Measurements from ENCODE around the gene DSCAML1.

The DSCAML1 gene

GRCh38 chr11:117832511-117832910 lies 35.5 kb upstream of the DSCAML1 start:
- no peak overlapping the region for H3K9ac ChIP-seq (ENCODE audit: low read length)
- H3K27me3 ChIP-seq (ENCODE audit: low read depth, low read length): peaks cover 4% of the 10 kb centered on the region; the same call in 1 of the 2 replicates
- H2AFZ ChIP-seq (ENCODE audit: low read depth, low read length): no peak overlapping the region
- no peaks in the 10 kb centered on the region for H4K20me1 ChIP-seq (ENCODE audit: insufficient read depth, low read length)
- H3K27ac ChIP-seq (ENCODE audit: low read length): no peak overlapping the region
- no peaks in the 10 kb centered on the region for H3K9me3 ChIP-seq (ENCODE audit: insufficient read depth, low read length)
- no peaks in the 10 kb centered on the region for H3K36me3 ChIP-seq (replicated peaks; ENCODE audit: low read depth, low read length)
- H3K4me1 ChIP-seq (ENCODE audit: low read length): peaks cover 48% of the 10 kb centered on the region
- no peak overlapping the region for H3K4me3 ChIP-seq (ENCODE audit: low read length)
- no peaks in the 10 kb centered on the region for H3K79me2 ChIP-seq (ENCODE audit: low read length)
- H3K4me2 ChIP-seq (ENCODE audit: low read length): no peak overlapping the region
- TF ChIP-seq, protein P1, sequence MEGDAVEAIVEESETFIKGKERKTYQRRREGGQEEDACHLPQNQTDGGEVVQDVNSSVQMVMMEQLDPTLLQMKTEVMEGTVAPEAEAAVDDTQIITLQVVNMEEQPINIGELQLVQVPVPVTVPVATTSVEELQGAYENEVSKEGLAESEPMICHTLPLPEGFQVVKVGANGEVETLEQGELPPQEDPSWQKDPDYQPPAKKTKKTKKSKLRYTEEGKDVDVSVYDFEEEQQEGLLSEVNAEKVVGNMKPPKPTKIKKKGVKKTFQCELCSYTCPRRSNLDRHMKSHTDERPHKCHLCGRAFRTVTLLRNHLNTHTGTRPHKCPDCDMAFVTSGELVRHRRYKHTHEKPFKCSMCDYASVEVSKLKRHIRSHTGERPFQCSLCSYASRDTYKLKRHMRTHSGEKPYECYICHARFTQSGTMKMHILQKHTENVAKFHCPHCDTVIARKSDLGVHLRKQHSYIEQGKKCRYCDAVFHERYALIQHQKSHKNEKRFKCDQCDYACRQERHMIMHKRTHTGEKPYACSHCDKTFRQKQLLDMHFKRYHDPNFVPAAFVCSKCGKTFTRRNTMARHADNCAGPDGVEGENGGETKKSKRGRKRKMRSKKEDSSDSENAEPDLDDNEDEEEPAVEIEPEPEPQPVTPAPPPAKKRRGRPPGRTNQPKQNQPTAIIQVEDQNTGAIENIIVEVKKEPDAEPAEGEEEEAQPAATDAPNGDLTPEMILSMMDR (IDR thresholded peaks at IDR 0.05; ENCODE audit: low read depth, low read length): no peak

DNA sequence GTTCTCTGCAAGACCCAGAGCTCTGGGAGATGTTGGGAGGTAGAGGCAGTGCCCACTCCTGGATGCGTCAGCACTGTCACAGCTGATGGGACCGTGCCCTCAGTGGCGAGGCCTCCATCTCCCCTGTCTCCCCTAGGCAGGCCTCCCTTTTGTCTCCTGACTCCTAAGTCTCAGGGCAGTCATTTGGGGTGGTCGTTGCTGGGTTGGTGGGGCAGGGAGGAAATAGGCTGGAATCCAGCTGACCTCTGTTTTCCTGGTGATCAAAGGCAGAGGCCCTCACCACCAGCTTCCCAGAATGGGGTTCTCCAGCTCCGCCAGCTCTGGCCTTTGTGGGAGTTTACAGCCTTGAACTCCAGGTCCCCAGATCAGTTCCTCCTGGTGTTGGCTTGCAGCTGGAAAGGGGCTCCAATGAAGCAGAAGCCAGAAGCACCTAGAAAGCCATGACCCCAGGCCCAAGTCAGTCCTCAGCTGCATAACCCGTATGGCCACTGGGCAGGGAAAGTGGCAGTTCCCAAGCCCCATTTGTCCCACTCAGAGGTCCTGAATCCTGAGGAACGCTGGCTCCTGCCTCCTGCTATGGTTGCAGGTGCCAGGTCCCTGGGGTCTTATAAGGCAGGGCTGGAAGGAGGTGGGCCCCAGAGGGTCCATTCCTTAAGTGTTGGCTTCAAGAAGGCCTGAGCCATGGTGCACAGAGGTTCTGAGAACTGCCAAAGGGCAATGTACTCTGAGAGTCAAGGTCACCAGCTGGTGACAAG lies 34.8 kb upstream of the DSCAML1 start:
- H3K4me1 ChIP-seq (ENCODE audit: low read length): peaks cover 51% of the 10 kb centered on the region
- no peak overlapping the region for H3K4me3 ChIP-seq (ENCODE audit: low read length)
- no peaks in the 10 kb centered on the region for H3K36me3 ChIP-seq (replicated peaks; ENCODE audit: low read depth, low read length)
- H3K27ac ChIP-seq (ENCODE audit: low read length): no peak overlapping the region
- H3K79me2 ChIP-seq (ENCODE audit: low read length): no peaks in the 10 kb centered on the region
- TF ChIP-seq EZH2phosphoT487 (IDR thresholded peaks at IDR 0.05; ENCODE audit: low read depth): no peak
- TF ChIP-seq, protein P1 (IDR thresholded peaks at IDR 0.05; ENCODE audit: low read depth, low read length): no peak
- H3K27me3 ChIP-seq (ENCODE audit: low read depth, low read length): no peaks in the 10 kb centered on the region; the same call in 1 of the 2 replicates
- no peaks in the 10 kb centered on the region for H4K20me1 ChIP-seq (ENCODE audit: insufficient read depth, low read length)
- no peaks in the 10 kb centered on the region for H3K9me3 ChIP-seq (ENCODE audit: insufficient read depth, low read length)
- no peak overlapping the region for H2AFZ ChIP-seq (ENCODE audit: low read depth, low read length)
- H3K9ac ChIP-seq (ENCODE audit: low read length): no peak overlapping the region
- H3K4me2 ChIP-seq (ENCODE audit: low read length): no peak overlapping the region

GRCh38 chr11:117830674-117831351 lies 33.8 kb upstream of the DSCAML1 start:
- H3K79me2 ChIP-seq (ENCODE audit: low read length): no peaks in the 10 kb centered on the region
- H3K9ac ChIP-seq (ENCODE audit: low read length): peak overlapping the region; percentile 23; the same call in 1 of the 2 replicates
- H3K27ac ChIP-seq (ENCODE audit: low read length): no peak overlapping the region
- H3K4me1 ChIP-seq (ENCODE audit: low read length): peaks cover 60% of the 10 kb centered on the region
- H3K4me3 ChIP-seq (ENCODE audit: low read length): peak overlapping the region; percentile 5; the same call in 1 of the 2 replicates
- H3K27me3 ChIP-seq (ENCODE audit: low read depth, low read length): no peaks in the 10 kb centered on the region
- H3K9me3 ChIP-seq (ENCODE audit: insufficient read depth, low read length): no peaks in the 10 kb centered on the region
- TF ChIP-seq, protein P1 (IDR thresholded peaks at IDR 0.05; ENCODE audit: low read depth, low read length): no peak
- no peak for TF ChIP-seq EZH2phosphoT487 (IDR thresholded peaks at IDR 0.05; ENCODE audit: low read depth)
- H3K4me2 ChIP-seq (ENCODE audit: low read length): peak overlapping the region; percentile 38
- peak overlapping the region; percentile 69; the same call in 1 of the 2 replicates for H2AFZ ChIP-seq (ENCODE audit: low read depth, low read length)
- no peaks in the 10 kb centered on the region for H3K36me3 ChIP-seq (replicated peaks; ENCODE audit: low read depth, low read length)
- no peaks in the 10 kb centered on the region for H4K20me1 ChIP-seq (ENCODE audit: insufficient read depth, low read length)

DNA sequence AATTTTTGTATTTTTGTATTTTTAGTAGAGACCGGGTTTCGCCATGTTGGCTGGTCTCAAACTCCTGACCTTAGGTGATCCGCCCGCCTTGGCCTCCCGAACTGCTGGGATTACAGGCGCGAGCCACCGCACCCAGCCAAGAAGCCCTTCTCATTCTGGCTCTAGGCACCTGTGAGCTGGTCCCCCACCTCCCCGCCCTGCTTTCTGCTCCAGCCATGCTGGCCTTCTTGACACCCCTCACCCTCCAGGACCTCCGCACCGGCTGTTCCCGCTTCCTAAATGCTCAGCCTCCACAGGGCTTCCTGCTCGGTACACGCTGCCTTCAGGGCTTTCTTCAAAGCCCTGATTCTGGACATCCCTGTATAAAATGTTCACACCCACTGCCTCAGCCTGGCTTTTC lies 33.1 kb upstream of the DSCAML1 start:
- Histone ChIP-seq H3K4me2 (ENCODE audit: low read length) (peak overlapping the region; percentile 38), H3K36me3 (replicated peaks; ENCODE audit: low read depth, low read length) (no peaks in the 10 kb centered on the region), H3K9ac (ENCODE audit: low read length) (peak overlapping the region; percentile 23; the same call in 1 of the 2 replicates), H3K27ac (ENCODE audit: low read length) (no peak overlapping the region), H3K27me3 (ENCODE audit: low read depth, low read length) (no peaks in the 10 kb centered on the region), H3K4me3 (ENCODE audit: low read length) (no peak overlapping the region), H4K20me1 (ENCODE audit: insufficient read depth, low read length) (no peaks in the 10 kb centered on the region), H3K4me1 (ENCODE audit: low read length) (peaks cover 67% of the 10 kb centered on the region), H2AFZ (ENCODE audit: low read depth, low read length) (no peak overlapping the region), H3K79me2 (ENCODE audit: low read length) (no peaks in the 10 kb centered on the region), H3K9me3 (ENCODE audit: insufficient read depth, low read length) (no peaks in the 10 kb centered on the region)
- TF ChIP-seq, protein P1 (IDR thresholded peaks at IDR 0.05; ENCODE audit: low read depth, low read length): no peak
- no peak for TF ChIP-seq EZH2phosphoT487 (IDR thresholded peaks at IDR 0.05; ENCODE audit: low read depth)
